T follicular helper cell (primary cell): ENCODE results near the gene MYH6.
"Not testable (repeated sequence)": the region's sequence is repeated elsewhere in the genome, so short reads cannot be mapped to it uniquely, and the experiment has no call there.

Source experiments
- DNase-seq: peaks from one replicate; pipeline ENCODE4 v3.0.0-alpha.2; 2020; ENCODE audit warnings: low read depth

The MYH6 gene

GRCh38 chr14:23414906-23415820 lies 7.1 kb upstream of the MYH6 start:
- DNase-seq = no peak

GRCh38 chr14:23414254-23414653 lies 6.2 kb upstream of the MYH6 start:
- DNase-seq = no peak

GRCh38 chr14:23413681-23414080 lies 5.6 kb upstream of the MYH6 start:
- DNase-seq = no peak

- no peak for DNase-seq
Measured at GRCh38 chr14:23411563-23412525, 3.8 kb upstream of the MYH6 start.

GRCh38 chr14:23409966-23410635 lies 2.0 kb upstream of the MYH6 start:
- DNase-seq = no peak

GRCh38 chr14:23409475-23409874 lies 1.4 kb upstream of the MYH6 start:
- no peak for DNase-seq

- DNase-seq = no peak
Measured at GRCh38 chr14:23408307-23408630, 196 bp upstream of the MYH6 start.

- DNase-seq = no peak
Measured at GRCh38 chr14:23406725-23407355, 1.2 kb downstream of the MYH6 start.

GRCh38 chr14:23406244-23406643 lies 1.8 kb downstream of the MYH6 start:
- no peak for DNase-seq

GRCh38 chr14:23405516-23406025 lies 2.5 kb downstream of the MYH6 start:
- DNase-seq = no peak

GRCh38 chr14:23405096-23405495 lies 3.0 kb downstream of the MYH6 start:
- no peak for DNase-seq

- DNase-seq = no peak
Measured at GRCh38 chr14:23404331-23404900, 3.7 kb downstream of the MYH6 start.

GRCh38 chr14:23403908-23404307 lies 4.2 kb downstream of the MYH6 start:
- DNase-seq = no peak

GRCh38 chr14:23403139-23403438 lies 5.0 kb downstream of the MYH6 start:
- DNase-seq = no peak

- DNase-seq = no peak
Measured at GRCh38 chr14:23402296-23403138, 5.6 kb downstream of the MYH6 start.

GRCh38 chr14:23401291-23401690 lies 6.8 kb downstream of the MYH6 start:
- DNase-seq = no peak

- not testable (repeated sequence) for DNase-seq
Measured at GRCh38 chr14:23400496-23401149, 7.5 kb downstream of the MYH6 start.

GRCh38 chr14:23399591-23399990 lies 8.5 kb downstream of the MYH6 start:
- no peak for DNase-seq

- DNase-seq = no peak
Measured at GRCh38 chr14:23399136-23399535, 8.9 kb downstream of the MYH6 start.

- DNase-seq = no peak
Measured at GRCh38 chr14:23398348-23398747, 9.7 kb downstream of the MYH6 start.
